HG03025 (cell line): ENCODE measurements around the gene DNM2.
"Not testable (repeated sequence)": the region's sequence is repeated elsewhere in the genome, so short reads cannot be mapped to it uniquely, and the experiment has no call there.

Source experiments
- ATAC-seq: cut with Tn5 transposase; IDR thresholded peaks from one replicate; pipeline ENCODE4 v1.9.1; 2021; ENCODE audit warnings: mild to moderate bottlenecking, moderate library complexity; ENCODE audit not compliant: unreplicated experiment, low FRiP score

The DNM2 gene

GRCh38 chr19:10749435-10750384 lies 31.8 kb downstream of the DNM2 start:
- ATAC-seq: no peak

- ATAC-seq: no peak
Observed at GRCh38 chr19:10751109-10751953, 33.5 kb downstream of the DNM2 start.

- no peak for ATAC-seq
Observed at GRCh38 chr19:10752237-10752912, 34.5 kb downstream of the DNM2 start.

GRCh38 chr19:10752913-10753704 lies 35.2 kb downstream of the DNM2 start:
- no peak for ATAC-seq

- ATAC-seq: no peak
Observed at GRCh38 chr19:10756371-10756770, 38.5 kb downstream of the DNM2 start.

GRCh38 chr19:10756791-10757190 lies 38.9 kb downstream of the DNM2 start:
- no peak for ATAC-seq

DNA sequence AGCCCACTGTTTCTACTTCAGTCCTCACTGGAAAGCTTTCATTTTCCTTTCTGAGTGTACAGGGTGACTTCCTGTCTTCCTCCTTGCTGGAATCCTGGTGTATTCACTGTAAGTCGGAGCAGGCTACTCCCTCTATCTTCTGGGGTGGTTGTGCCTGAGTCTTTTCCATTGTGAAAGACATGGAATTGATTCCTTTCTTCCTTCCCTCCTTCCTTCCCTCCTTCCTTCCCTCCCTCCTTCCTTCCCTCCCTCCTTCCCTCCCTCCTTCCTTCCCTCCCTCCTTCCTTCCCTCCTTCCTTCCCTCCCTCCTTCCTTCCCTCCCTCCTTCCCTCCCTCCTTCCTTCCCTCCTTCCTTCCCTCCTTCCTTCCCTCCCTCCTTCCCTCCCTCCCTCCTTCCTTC lies 40.2 kb downstream of the DNM2 start:
- ATAC-seq: not testable (repeated sequence)

DNA sequence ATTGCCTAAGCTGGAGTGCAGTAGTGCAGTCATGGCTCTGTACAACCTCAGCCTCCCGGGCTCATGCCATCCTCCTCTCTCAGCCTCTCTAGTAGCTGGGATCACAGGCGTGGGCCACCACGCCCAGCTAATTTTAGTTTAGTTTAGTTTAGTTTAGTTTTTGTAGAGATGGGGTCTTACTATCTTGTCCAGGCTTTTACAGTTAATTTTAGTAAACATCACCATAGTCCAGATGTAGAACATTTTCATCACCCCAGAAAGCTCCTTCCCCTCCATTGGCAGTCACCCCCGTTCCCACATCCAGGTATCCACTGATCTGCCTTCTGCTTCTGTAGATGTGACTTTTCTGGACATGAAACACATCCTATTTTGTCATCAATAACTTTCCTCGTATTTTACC lies 41.1 kb downstream of the DNM2 start:
- no peak for ATAC-seq

DNA sequence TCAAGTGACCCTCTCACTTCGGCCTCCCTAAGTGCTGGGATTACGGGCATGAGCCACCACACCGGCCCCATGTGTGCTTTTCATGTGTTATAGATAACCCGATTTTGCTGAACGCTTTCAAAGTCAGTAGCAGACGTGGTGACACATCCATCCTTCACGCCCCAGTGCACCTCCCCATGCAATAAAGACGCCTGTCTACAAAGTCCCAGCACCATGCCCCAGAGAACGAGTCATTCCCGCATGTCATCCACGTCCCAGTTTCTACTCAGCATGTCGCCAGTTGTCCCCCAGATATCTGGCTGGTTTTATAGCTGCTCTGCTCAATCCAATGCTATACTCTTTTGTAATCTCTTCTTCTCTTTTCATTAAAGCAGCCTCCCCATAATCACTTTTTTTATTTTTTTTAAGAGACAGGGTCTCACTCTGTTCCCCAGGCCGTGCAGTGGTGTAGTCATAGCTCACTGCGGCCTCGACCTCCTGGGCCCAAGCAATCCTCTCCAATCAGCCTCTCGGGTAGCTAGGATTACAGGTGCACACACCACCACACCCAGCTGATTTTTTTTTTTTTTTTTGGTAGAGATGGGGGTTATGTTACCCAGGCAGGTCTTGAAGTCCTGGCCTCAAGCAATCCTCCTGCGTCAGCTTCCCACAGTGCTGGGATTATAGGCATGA lies 42.5 kb downstream of the DNM2 start:
- ATAC-seq: no peak

DNA sequence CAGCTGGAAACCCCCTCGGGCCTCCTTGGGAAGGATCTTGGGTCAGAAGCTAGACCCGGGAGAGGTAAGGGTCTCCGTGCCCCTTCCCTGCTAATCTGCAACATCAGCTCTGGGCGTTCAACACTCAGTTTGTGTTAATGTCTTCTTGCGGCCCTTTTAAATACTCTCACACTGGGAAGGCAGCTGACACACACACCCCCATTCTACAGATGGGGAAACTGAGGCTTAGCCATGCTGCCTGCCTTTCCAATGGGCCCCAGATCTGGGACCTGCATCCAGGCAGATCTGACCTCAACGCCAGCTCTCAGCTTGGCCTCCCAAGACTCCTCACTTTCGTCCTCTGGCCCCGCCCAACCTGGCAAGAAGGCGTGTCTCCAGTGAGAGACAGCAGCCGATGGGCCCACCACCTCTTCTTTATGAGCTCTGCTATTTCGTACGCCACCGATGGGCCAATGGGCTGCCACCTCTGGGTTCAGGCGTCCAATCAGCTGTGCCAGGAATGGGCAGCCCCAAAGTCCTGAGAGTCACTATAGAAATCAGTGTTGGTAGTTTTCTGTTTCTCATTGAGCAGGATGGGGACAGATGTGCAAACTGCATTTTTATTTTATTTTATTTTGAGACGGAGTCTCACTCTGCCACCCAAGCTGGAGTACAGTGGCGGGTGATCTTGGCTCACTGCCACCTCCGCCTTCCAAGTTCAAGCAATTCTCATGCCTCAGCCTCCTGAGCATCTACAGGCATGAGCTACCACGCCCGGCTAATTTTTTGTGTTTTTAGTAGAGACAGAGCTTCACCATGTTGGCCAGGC lies 43.8 kb downstream of the DNM2 start:
- no peak for ATAC-seq

DNA sequence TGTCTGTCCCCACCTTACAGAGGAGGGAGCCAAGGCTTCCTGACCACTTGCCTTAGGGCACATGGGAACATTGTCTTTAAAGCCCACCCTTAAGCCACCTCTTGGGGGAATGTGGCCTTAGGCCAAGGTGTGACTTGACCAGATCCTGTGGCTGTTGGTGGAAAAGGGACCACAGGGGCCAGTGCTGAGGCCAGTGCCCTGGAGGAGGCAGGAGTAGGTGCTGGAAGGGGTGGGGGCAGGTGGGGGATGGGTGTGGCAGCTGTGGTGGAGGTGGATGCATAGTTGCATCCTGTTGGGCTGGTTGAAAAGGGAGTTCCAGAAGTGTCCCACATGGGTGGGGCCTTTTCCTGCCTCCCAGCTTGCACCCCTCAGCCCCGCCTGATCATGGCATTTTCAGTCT lies 44.8 kb downstream of the DNM2 start:
- ATAC-seq: no peak

DNA sequence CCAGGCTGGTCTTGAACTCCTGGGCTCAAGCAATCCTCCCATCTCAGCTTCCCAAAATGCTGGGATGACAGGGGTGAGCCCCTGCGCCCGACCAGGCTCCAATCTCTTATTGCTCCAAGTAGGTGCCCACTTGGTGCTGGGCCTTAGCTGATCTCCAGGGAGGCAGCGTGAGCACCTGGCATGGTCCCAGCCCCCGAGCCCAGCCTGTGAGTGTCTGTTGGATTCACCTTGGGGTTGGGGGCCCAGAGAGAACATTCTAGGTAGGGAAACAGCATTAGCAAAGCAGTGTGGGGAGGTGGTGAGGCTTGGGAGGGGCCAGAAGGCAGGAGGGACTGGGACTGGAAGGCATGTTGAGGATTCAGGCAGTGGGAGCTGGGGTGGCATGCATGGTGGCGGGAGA lies 45.5 kb downstream of the DNM2 start:
- ATAC-seq: no peak

DNA sequence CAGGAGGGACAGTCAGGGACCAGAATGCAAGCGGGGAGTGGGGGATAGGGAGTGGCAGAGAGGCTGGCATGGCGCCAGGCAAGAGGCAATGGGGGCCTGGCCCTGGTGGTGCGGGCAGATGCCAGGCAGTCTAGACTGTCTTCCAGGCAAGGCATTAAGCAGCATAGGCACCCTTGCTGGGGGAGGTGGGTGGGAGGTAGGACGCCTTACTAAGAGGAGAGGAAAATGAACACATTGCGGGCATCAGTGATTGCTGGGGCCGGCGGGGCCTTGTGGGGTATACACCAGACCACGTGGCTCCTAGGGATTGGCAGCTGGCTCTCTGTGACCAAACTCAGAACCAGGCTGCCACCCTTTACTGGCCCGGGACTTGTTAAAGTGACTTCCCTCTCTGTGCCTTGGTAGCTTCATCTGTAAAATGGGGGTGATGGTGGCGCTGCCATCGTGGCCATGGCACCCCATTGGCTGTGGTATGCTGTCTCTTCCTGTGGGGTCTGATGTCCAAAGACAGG lies 46.0 kb downstream of the DNM2 start:
- ATAC-seq: no peak

- ATAC-seq: no peak
Observed at GRCh38 chr19:10764340-10764894, 46.5 kb downstream of the DNM2 start.

DNA sequence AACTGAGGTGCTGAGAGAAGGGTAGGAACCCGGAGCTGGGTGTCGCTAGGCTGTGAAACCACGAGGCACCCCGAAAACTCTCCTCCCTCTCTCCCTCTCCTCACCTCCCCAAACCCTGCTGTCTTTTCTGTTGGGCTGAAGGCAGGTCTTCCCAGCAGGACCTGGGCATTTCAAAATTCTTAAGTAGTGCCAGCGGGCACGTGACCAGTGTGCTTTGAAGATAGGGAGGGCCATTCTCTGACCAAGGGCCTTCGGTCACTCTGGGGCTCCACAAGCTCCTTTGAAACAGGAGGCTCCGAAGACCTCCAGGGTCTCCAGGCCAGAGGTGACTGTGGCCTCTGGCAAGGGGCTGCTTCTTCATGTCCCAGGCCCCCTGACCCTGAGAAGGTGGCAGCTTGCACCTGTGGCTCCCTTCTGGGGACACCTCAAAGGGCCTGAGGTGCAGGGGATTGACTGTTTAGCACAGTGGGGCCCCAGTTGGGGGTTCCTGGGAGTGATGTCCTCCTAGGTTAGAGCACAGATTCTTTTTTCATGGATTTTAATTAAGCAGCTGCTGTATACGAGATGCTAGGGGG lies 48.3 kb downstream of the DNM2 start:
- ATAC-seq: no peak

- no peak for ATAC-seq
Observed at GRCh38 chr19:10766671-10767201, 48.9 kb downstream of the DNM2 start.

- no peak for ATAC-seq
Observed at GRCh38 chr19:10767726-10768125, 49.8 kb downstream of the DNM2 start.

- no peak for ATAC-seq
Observed at GRCh38 chr19:10768369-10768768, 50.5 kb downstream of the DNM2 start.
